SKM-1 treated with dmso at 0.1 percent for 144 hours (cell line): Measurements from ENCODE around the gene PPP1R27.

Experiments
- DNase-seq: peaks from one replicate; lab custom pipeline; 2025; ENCODE audit not compliant: unreplicated experiment; lab: John Stamatoyannopoulos, UW

The PPP1R27 gene, protein sequence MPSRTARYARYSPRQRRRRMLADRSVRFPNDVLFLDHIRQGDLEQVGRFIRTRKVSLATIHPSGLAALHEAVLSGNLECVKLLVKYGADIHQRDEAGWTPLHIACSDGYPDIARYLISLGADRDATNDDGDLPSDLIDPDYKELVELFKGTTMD

DNA sequence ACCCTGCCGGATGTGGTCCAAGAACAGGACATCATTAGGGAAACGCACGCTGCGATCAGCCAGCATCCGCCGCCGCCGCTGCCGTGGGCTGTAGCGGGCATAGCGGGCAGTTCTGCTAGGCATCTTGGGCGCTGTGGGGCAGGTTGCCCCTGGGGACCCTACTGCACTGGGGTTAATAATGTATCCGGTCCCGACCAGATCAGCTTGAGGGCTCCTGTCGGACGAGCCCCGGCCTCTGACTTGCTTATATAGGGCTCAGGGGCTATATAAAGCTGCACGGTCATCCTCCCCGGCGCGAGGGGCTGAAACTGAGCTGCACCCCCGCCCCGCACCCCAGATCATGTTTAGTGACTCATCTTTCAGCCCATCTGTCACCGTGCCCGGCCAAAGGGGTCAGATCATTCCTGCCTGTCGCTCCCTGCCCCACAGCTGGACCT is at the start of gene PPP1R27:
Gene PPP1R27, minus strand, starts transcription at position 220 of the 437 bp plus-strand sequence. Its CDS starts 97 bp downstream, at position 123.
- no peak for DNase-seq

DNA sequence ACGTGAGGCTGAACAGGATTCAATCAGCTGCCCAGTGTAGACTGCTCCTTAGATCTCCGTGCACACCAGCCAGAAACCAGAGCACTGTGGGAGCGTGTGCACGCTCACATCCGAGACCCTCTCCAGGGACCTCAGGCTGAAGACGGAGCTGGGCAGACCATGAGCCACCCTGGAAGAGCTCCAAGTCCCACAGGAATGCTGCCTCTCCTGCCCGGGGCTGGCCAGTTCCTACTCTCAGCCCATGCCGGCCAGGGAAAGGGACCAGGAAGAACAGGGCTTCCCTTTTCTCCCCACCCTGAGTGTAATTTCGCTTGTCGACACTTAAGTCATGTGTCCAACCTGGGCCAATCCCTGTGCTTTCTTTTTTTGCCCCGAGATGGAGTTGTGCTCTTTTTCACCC is 49.7 kb upstream of the PPP1R27 start:
- DNase-seq: no peak

DNA sequence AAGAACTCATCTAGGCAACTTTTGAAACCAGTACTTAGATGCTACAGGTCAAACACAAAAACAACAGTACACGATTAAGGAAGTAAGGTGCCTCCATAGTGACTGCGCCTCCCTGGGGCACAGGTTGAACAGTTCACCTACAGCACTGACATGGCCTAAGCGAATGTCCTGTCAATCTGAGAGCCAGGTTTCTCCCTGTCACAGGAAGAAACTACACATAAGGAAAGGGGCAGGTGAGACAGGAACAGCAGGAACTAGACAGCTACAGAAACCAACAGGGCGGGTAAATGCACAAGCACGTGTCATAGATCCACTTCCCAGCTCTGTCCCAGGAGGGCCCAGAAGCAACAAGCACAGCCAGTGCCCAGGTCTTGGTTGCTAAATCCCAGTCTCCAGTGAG is 44.3 kb upstream of the PPP1R27 start:
- no peak for DNase-seq

DNA sequence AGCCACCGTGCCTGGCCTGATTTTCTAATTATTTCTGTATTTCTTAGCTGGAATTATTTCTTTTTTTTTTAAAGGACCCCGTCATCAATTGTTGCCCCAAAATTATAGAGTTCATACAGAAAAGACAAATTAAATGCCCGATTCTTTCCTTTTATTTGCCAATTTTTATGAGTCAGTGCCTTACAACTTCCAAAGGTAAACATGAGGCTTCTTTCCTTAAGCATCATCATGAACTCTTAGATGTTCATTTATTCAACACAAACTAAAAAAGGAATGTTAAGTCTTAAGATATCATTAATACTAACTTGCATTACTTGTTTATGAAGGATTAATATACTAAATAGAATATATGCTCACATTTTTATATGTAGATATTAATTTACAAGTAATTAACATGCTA is 43.4 kb upstream of the PPP1R27 start:
- no peak for DNase-seq

DNA sequence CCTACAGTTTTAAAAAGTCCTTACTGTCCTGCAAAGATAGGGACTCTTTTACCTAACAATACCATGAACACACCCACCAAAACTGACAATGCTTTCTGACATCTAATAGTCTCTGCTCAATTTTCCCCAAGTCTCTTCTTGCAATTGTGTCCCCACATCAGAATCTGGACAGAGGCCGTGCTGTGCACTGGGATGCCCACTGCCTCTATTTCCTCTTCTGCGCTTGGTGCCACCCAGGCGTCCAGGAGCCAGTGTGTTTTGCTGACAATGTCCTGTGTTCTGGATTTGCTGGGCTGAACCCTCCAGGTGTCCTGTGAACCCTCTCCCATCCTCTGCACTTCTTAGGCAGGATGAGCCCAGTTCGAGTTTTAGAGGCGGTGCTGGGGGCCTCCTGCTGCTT is 42.7 kb upstream of the PPP1R27 start:
- DNase-seq: no peak

DNA sequence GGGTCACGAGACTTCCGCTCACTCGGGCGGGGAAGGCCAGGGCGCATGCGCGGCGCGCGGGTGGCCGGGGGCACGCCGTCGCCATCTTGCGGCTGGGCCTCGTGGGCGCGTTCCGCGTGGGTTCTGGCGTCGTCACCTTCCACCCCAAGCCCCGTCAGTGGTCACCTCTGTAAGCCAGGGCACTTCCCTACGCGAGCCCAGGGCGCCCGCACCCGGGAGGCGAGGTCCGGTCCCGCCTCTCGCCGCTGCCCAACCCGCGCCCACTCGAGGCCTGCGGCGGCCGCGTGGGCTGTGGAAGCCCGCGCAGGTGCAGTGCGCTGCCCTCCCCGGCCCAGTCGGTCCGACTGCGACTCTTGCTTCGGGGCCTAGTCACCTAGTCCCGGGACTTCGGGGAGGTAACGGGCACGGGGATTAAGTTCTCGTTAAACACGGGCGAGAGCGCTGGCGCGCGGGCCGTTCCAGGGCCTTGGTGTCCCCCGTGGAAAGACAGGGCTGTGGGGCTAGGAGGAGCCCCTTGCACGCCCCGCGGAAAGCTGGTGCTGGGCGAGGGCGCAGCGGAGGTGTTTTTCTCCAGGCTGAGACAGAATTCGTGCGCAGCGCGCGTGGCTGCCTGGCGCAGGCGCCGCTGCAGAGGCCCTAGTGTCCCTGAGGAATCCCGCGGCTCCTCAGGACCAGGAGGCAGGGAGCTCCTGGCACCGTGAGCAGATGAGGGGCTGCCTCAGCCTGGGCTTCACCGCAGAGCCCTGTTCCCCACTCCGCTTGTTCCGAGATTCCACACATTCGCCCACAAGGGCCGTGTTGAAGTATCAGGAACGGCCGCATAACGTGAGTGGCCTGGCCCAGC is 36.8 kb upstream of the PPP1R27 start:
- DNase-seq: peak; percentile 78

DNA sequence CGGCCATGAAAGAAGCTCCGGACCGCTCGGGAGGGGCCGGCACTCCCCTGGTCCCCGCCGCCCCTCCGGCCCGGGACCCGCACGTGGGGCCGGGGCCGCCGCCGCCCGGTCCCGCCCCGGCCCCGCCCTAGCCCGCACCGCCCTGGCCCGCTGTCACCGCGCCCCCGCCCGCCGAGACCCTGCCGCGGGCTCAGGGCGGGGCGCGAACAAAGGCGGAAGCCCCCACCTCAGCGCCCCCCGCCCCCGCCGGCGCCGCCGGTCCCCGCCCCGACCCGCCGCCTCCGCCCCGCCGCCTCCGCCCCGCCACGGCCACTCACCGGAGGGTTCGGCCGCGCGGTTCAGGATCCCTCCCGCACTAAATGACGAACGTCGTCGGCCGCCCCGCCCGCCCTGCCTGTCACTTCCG is 36.1 kb upstream of the PPP1R27 start, which contains the start of gene ARHGDIA:
Gene ARHGDIA, minus strand, starts transcription at position 357 of the 406 bp plus-strand sequence. CDS start 1,407 bp downstream, outside the sequence.
- DNase-seq: no peak

DNA sequence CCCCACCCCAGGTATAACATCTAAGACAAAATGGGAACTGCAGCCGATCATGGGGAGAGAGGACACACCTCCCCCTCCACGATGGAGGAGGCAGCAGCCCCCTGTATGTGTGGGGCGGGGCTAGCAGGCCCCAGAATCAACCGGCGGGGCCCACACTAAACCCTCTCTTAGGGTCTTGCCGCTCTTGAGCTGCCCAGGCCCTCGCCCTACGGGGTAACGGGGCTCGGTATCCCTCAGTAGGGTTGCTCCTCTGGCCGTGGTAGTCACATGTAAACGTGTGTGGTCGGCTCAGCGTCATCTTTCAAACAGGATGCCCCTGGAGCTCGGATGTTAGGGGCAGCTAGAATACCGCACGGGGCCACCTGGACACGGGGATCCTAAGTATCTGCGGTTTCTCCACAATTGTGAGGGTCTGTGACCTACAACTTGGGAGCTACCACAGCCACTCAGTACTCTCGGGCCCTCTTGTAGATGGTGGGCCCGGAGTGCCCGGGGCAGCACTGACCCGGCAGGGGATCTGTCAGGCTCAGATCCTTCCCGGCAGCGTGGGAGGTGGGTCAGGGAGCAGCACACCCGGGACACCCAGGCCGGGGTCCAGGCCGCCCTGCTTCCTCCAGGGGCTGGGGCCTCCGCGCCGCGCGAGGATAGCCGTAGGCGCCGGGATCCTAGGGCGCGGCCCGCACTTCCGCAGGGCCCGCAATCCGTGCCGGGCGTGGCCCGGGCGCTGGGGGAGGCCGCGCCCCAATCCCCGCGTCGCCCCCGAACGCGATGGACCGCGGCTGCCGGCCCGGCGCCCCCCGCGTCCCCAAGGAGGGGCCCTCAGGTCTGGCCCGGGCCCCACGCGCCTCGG is 35.5 kb upstream of the PPP1R27 start:
- no peak for DNase-seq

DNA sequence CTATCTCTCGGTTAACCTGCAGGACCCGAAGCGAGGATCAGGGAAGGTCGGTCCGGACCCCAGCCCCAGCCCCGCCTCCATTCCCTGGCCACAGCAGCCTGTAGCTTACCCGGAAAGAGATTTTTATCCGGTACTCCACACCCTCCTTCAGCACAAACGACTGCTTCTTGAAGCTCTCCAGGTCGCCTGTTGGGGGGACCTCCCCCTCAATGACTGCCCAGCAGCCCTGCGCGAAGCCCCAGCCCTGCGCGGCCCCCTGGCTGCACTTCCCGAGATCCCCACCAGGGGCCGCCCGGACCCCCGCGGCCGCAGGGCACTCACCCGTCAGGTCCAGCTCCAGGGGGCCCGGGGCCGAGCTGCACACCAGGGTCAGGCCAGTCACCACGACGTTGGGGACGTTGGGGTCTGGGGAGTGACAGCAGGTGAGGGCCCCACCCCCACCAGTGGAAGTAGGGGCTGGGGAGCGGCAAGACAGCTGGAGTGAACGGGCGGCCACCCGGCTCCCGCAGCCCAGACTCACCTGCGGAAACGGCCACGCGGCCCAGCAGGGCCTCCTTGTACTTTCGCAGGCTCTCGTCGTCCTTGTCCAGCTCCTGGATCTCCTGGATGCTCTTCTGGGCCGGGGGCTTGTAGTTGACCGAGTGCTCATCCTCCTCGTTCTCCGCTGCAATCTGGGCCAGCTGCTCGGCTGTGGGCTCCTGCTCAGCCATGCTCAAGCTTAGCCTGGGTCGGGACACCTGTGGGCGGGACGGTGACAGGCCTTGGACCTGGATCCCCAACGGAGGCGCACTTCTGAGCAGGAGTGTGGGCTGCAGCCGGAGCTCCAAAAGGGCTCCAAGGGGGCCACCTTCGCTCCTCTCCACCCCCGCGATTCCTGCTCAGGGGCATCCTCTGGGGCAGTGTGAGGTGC is 34.6 kb upstream of the PPP1R27 start:
- no peak for DNase-seq

DNA sequence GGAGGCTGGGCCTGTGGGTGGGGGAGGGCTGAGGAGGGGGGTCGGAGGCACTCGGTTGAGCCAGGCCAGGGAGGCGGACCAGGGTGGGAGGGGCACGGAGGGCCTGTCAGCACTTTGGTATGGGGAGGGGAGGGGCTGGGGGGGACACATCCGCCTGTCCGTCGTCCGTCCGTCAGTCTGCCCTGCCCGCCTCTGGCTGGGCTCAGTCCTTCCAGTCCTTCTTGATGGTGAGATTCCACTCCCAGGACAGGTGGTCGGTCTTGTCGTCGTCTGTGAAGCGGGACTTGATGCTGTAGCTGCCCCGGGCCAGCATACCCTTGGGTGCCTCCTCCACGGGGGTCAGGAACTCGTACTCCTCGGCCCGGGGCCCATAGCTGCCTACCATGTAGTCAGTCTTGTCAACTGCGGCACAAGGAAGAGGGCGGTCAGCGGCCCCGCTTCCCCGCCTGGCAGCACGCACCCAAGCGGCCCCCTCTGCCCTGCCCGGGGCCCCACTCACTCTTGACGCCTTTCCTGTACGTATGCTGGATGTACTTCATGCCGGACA is 33.9 kb upstream of the PPP1R27 start:
- DNase-seq: no peak

DNA sequence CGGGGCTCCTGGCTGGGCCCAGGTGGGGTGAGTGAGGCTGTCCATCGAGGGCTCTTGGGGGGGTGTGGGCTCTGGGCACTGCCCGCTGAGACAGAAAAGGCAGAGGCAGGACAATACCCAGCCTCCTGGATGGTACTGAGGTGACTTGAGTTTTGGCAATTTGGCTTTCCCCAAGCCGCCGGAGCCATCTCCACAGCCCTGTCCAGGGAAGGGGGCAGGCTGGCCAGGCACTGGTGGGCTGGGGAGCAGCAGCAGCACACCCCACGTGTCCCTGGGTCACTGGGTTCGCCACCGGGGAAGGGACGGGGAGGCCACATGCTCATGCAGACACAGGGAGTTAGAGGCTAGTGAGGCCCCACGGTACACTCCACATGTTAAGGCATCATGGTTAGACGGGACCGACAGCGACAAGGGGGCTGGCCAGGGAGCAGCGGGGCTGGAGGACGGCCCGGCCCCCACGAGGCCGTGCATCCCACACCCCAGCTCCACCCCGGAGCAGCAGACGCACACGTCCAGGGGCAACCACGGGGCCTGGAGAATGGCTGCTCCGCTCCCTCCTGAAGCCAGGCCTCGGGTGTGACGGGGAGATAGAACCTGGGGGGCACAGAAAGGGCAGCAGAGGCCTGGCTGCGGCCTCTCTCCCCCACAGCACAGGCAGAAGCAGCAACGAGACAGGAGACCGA is 33.3 kb upstream of the PPP1R27 start:
- no peak for DNase-seq

DNA sequence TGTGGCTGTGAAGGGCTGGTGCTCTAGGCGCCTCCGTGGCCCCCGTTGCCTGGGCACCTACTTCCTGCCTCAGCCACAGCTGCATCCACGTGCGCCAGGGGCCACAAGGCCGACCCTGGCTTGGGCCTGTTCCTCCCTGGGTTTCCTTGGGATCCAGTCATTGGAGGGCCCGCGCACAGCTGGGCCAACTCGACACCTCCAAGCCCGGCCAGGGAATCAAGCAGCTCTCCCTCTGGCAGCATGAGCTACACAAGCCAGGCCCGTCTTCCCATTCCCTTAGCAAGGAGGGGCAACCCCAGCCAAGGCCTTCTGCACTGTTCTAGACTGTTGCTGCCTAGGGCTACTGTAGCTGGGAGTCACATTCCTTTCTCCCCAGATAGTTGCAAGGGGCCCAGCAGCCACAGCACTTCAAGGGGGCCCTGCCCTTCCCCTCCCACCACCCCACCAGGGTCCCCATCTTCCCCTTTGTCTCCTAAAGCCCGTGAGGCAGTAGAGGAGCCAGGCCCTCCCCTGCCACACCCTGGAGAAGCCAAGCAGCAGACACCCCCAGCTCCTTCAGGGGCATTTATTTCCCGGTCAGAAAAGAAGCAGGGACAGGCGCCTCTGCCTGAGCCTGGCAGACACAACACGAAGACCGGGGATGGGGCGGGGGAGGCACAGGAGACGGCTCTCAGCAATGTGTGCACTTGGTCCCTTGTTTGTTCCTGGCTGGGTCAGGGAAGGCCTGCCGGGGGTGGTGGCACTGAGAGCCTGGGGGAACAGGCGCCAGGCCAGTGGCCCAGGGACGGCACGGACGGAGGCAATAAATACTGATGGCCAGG is 32.5 kb upstream of the PPP1R27 start:
- DNase-seq: no peak

DNA sequence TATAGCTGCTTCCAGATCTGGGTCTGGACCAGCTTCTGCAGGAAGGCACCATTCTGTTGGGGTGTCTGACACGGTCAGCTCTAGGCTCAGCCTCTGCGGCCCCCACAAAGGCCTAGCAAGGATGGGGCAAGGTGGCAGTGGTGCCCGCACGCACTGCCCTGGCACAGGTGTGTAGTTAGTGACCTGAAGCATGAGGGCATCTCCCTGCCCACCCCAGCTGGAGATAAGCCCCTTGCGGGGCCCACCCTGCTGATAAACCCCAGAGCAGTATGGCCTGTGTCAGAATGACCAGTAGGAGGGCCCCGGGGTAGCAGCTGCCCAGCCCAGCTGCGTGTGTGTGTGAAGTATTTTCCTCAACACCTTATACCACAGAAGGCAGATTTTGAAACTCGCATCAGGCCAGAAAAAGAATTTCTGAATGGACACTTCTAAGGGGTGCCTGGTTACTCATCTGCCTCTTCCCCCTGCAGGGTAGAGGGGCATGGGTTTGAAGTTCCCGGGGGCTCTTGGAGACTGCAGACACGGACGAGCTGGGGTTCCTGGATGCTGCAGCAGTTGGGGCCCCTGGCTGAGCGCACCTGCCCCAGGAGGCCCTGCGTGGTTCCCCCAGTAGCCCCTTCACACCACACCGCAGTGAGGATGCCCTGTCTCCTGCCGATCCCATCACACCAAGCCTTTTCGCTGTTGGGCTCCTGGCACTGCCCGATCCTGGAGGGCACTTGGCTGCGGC is 31.8 kb upstream of the PPP1R27 start:
- no peak for DNase-seq

DNA sequence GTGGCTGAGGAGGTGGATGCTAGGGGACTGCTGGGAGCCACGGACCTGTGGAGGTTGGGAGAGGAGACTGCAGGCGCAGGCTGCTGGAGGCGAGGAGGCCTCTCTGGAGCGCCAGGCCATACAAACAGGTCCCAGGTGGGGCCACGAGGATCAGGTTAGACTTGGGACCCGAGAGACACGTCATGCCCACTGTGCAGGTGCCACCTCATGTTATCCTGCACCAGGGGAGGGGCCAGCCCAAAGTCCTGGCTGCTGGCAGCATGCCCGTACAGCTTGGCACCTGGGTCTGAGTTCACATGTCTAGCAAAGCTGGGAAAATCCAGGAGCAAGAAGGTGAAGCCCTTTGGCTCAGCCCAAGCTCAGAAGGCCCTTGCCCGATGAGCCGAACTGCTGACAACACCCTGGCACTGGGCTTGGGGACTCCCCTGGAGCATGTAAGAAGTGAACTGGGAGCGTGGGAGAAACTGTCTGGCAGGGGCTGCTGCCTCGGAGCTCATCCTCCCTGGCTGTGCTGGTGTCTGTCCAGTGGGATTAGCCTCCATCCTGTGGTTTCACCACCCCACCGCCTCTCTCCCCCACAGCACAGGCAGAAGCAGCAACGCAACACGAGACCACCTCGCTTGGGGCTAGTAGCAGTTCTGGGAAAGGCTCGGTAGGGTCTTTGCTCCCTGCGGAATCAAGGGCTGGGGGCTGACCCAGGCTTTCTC is 31.0 kb upstream of the PPP1R27 start:
- DNase-seq: no peak

DNA sequence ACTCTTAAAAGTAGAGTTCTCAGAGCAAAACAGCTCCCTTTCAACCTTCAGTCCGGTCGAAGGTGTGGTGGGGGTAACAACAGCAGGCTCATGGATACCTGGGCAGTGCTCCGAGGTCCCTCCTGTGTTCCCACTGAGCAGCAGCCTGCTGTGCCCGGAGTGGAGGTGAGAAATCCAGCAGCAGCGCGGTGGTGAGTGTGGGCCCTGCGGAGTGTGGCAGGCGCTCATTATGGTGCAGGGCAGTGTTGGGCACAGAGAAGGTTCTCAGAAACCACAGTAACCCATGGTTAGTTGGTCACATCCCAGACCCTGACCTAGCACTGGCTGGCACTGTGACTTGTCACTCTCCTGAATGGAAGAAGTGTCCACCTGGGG is 30.5 kb upstream of the PPP1R27 start:
- DNase-seq: no peak

DNA sequence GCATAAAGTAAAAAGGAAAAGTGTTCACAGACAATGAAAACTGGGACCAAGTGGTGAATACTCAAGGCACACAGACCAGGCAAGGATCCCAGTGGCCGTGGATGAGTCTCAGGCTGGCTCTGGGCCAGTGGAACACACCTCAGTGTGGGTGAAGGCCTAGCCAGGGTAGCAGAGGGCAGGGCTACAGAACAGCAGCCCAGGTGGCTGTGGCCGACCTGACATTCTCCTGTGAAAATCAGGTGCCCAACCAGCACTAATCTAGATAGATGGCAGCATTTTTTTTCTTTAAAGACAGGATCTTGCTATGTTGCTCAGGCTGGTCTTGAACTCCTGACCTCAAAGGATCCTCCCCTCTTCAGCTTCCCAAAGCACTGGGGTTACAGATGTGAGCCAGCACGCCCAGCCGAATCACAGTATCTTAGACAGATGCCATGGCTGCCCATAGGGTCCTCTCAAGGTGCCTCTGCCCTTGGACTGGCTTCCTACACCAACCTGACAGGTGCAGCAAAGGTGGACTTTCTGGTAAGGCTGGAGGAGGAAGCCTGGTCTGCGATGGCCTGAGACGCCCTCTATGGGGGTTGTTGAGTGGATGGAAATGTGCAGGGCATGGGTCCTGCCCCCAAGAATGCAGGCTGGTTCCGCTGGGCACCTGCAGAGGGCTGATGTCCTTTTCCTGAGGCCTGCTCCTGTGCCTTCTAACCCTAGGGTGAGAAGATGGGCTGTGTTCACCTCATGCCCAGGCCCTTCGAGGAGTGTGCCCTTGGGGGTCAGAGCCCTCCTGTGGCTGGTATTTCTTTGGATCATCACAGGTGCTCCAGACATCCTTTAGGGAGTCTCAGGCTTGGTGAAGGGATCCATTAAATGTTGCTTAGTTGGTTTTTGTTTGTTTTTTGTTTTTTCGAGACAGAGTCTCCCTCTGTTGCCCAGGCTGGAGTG is 29.3 kb upstream of the PPP1R27 start:
- no peak for DNase-seq
